GM12878 (cell line): Measurements from ENCODE around the gene GTSF1L. TPM values are rescaled to one million over a fixed set of nuclear protein-coding genes. Genes with fewer than 3 reads are reported as not detected.

ENCODE experiments used
- ATAC-seq: fragments of 200-7000 bp; cut with Tn5 transposase; 3 replicates; pipeline ENCODE4 v1.9.1; 2020; ENCODE audit warnings: mild to moderate bottlenecking, moderate library complexity
- BruUV-seq: library from RNA; stranded (reverse); fragments of 400-500 nt; replicated peaks from 2 replicates; lab custom pipeline; 2021; lab: Mats Ljungman, UMichigan
- CTCF ChIA-PET: fragments of 300-600 bp; sonication (Branson Sonifier 250); formaldehyde crosslinking; extraction: SDS; loops from one replicate; lab custom pipeline; 2021; ENCODE audit warnings: inconsistent platforms; lab: Yijun Ruan, JAX
- POLR2A ChIA-PET: fragments of 350-600 bp; formaldehyde crosslinking; extraction: SDS; loops from one replicate; lab custom pipeline; 2021; ENCODE audit warnings: inconsistent platforms; lab: Charles Lee
- RAD21 ChIA-PET: fragments of 300-600 bp; sonication (Branson Sonifier 250); formaldehyde crosslinking; loops from one replicate; lab custom pipeline; 2023; ENCODE audit warnings: antibody characterized with exemption; ENCODE audit not compliant: unreplicated experiment; lab: Charles Lee
- SMC1A ChIA-PET: fragments of 300-600 bp; sonication (Branson Sonifier 250); formaldehyde crosslinking; loops from one replicate; lab custom pipeline; 2023; ENCODE audit not compliant: unreplicated experiment, uncharacterized antibody; lab: Charles Lee
- DNase-seq: peaks from one replicate; pipeline ENCODE4 v3.0.0-alpha.2; 2011; ENCODE audit warnings: low read depth, low spot score
- FAIRE-seq: peaks from 3 replicates; lab custom pipeline; 2011; peaks lifted over from hg19 to GRCh38; lab: Jason Lieb, UNC
- H2AFZ ChIP-seq: 2 replicates; pipeline ENCODE4 v1.6.0; 2011; ENCODE audit warnings: low read depth, low read length, control low read depth; ENCODE audit not compliant: control insufficient read depth
- H3K27ac ChIP-seq: 2 replicates; pipeline ENCODE4 v1.5.1; 2011; ENCODE audit warnings: control low read depth; ENCODE audit not compliant: control insufficient read depth, insufficient read depth
- H3K27me3 ChIP-seq, 2 experiments: replicated peaks in 1 of 2; 2 replicates each; pipeline versions ENCODE4 v1.6.0 to v1.6.1; 2011; ENCODE audit warnings: low read length in 1 of 2; ENCODE audit not compliant: control insufficient read depth in 2 of 2, insufficient read depth in 2 of 2
- H3K36me3 ChIP-seq, 2 experiments: 2 replicates each; pipeline ENCODE4 v1.5.1; 2011; ENCODE audit warnings: low read length in 1 of 2; ENCODE audit not compliant: control insufficient read depth in 2 of 2, insufficient read depth in 2 of 2
- H3K4me1 ChIP-seq: 2 replicates; pipeline ENCODE4 v1.6.1; 2011; ENCODE audit warnings: mild to moderate bottlenecking, low read length, moderate library complexity, mixed read lengths; ENCODE audit not compliant: control insufficient read depth, insufficient read depth
- H3K4me2 ChIP-seq: 2 replicates; pipeline ENCODE4 v1.6.0; 2011; ENCODE audit warnings: control low read depth; ENCODE audit not compliant: control insufficient read depth, insufficient read depth
- H3K4me3 ChIP-seq: fragments of 200-600 bp; sonication (generic); 2 replicates; pipeline ENCODE4 v1.5.1; 2016
- H3K79me2 ChIP-seq: 2 replicates; pipeline ENCODE4 v1.6.0; 2011; ENCODE audit warnings: low read length; ENCODE audit not compliant: control insufficient read depth, insufficient read depth
- H3K9ac ChIP-seq: 2 replicates; pipeline ENCODE4 v1.8.0; 2011; ENCODE audit warnings: low read length, control low read depth, mixed read lengths; ENCODE audit not compliant: control insufficient read depth, insufficient read depth
- H3K9me3 ChIP-seq: replicated peaks from 3 replicates; pipeline ENCODE4 v1.5.1; 2011; ENCODE audit warnings: mild to moderate bottlenecking, low read length; ENCODE audit not compliant: control insufficient read depth, insufficient read depth
- H4K20me1 ChIP-seq: 2 replicates; pipeline ENCODE4 v1.6.0; 2011; ENCODE audit not compliant: control insufficient read depth, insufficient read depth
- BHLHE40 ChIP-seq, 2 experiments: fragments of 450-650 bp in 1 of 2; IDR thresholded peaks; 2 replicates each; pipeline ENCODE4 v1.6.1; 2011 to 2017; ENCODE audit warnings: low read depth in 2 of 2, borderline replicate concordance in 1 of 2, improper control_type of control experiment in 1 of 2, low read length in 1 of 2, mild to moderate bottlenecking in 1 of 2
- POLR2A ChIP-seq: IDR thresholded peaks from 2 replicates; pipeline ENCODE4 v1.6.1; 2011; ENCODE audit warnings: low read depth, mild to moderate bottlenecking, low read length
- POU2F2 ChIP-seq: IDR thresholded peaks from 3 replicates; pipeline ENCODE4 v1.6.1; 2011; ENCODE audit warnings: low read depth, mild to moderate bottlenecking, low read length, borderline replicate concordance
- RAD21 ChIP-seq: IDR thresholded peaks from 2 replicates; pipeline ENCODE4 v1.6.1; 2011; ENCODE audit warnings: mild to moderate bottlenecking, low read depth, low read length, moderate library complexity; ENCODE audit not compliant: insufficient read depth
- RELA ChIP-seq: fragments of 450-650 bp; IDR thresholded peaks from 2 replicates; pipeline ENCODE4 v1.8.0; 2014; ENCODE audit warnings: borderline replicate concordance; ENCODE audit not compliant: partially characterized antibody
- RUNX3 ChIP-seq: IDR thresholded peaks from 2 replicates; pipeline ENCODE4 v1.6.1; 2012; ENCODE audit warnings: low read length, inconsistent platforms
- SMC3 ChIP-seq: IDR thresholded peaks from 2 replicates; pipeline ENCODE4 v1.6.1; 2011; ENCODE audit warnings: low read length, improper control_type of control experiment, borderline replicate concordance
- SP1 ChIP-seq: IDR thresholded peaks from one replicate; pipeline ENCODE4 v1.6.1; 2011; ENCODE audit warnings: low read depth, low read length
- TAF1 ChIP-seq: IDR thresholded peaks from 2 replicates; pipeline ENCODE4 v1.6.1; 2011; ENCODE audit warnings: mild to moderate bottlenecking, low read depth, low read length, borderline replicate concordance
- TBL1XR1 ChIP-seq: IDR thresholded peaks from 2 replicates; pipeline ENCODE4 v1.6.1; 2012; ENCODE audit warnings: low read depth, low read length, improper control_type of control experiment
- TCF12 ChIP-seq: IDR thresholded peaks from 2 replicates; pipeline ENCODE4 v1.6.1; 2011; ENCODE audit warnings: low read depth, mild to moderate bottlenecking, low read length
- ZNF24 ChIP-seq: fragments of 450-650 bp; IDR thresholded peaks from 2 replicates; pipeline ENCODE4 v1.6.1; 2017; ENCODE audit warnings: antibody characterized with exemption, mild to moderate bottlenecking
- ZNF622 ChIP-seq: fragments of 450-650 bp; IDR thresholded peaks from 2 replicates; pipeline ENCODE4 v1.6.1; 2017; ENCODE audit warnings: mild to moderate bottlenecking, inconsistent platforms
- WGBS: methylation state at CpG from one replicate; pipeline ENCODE4 v1.1.6; 2016; ENCODE audit warnings: low lambda C conversion rate; ENCODE audit not compliant: insufficient replicate concordance, insufficient coverage; ENCODE audit errors: missing lambda C conversion rate; 5-methylcytosine and 5-hydroxymethylcytosine counted together
- in situ Hi-C: fragments of 300-500 bp; cut with MboI; formaldehyde crosslinking; loops from 9 replicates; pipeline ENCODE4 v1.14.3; 2018; ENCODE audit warnings: mixed read lengths
- intact Hi-C: fragments of 100-400 bp; cut with micrococcal nuclease; formaldehyde crosslinking; loops from one replicate; pipeline ENCODE4 v1.14.2; 2022; ENCODE audit not compliant: unreplicated experiment
- polyA plus RNA-seq, 11 experiments: library from polyadenylated mRNA; depleted of rRNA in 4 of 11; unstranded in 6 of 11; stranded (reverse) in 5 of 11; fragments of >200 nt; fragmentation: Nextera tagmentation in 4 of 11; fragmentation: Illumina TruSeq in 1 of 11; extraction: Ambion mirVana in 4 of 11; extraction: Trizol in 1 of 11; gene quantifications; 1 replicate in 1 of 11; 2 replicates in 10 of 11; pipeline versions ENCODE4 v1.2.1 to v1.2.3, GENCODE V29; 2011 to 2016; ENCODE audit warnings: inconsistent platforms in 2 of 11, missing spikeins in 2 of 11, low read depth in 1 of 11
- total RNA-seq, 4 experiments: library from RNA; depleted of rRNA in 3 of 4; stranded (reverse); fragments of >200 nt in 3 of 4; fragmentation: Illumina TruSeq in 1 of 4; extraction: Trizol in 1 of 4; gene quantifications; 2 replicates each; pipeline versions ENCODE4 v1.2.1 to v1.2.3, GENCODE V29; 2013 to 2021
- TF ChIP-seq, protein P1 (sequence below): IDR thresholded peaks from 2 replicates; pipeline ENCODE4 v1.6.1; 2011; ENCODE audit warnings: mild to moderate bottlenecking, low read depth, low read length, moderate library complexity; ENCODE audit not compliant: insufficient replicate concordance
- TF ChIP-seq, protein P2 (sequence below): IDR thresholded peaks from 2 replicates; pipeline ENCODE4 v1.6.1; 2012; ENCODE audit warnings: low read depth, low read length, improper control_type of control experiment
- TF ChIP-seq, protein P3 (sequence below): IDR thresholded peaks from 2 replicates; pipeline ENCODE4 v1.6.1; 2011; ENCODE audit warnings: borderline replicate concordance, low read depth, mild to moderate bottlenecking, moderate library complexity, mixed read lengths, low read length; ENCODE audit not compliant: insufficient read depth; ENCODE audit errors: extremely low read length
- TF ChIP-seq, protein P4 (sequence below): IDR thresholded peaks from 2 replicates; pipeline ENCODE4 v1.6.1; 2012; ENCODE audit warnings: low read depth, low read length, improper control_type of control experiment

The GTSF1L gene
- total and polyA plus RNA-seq, 10 of the 15 experiments (the other 5 are each of a cell fraction or from before 2014, with no cell fraction given), result 0.56 to 2.4 (median 1.3) TPM

DNA sequence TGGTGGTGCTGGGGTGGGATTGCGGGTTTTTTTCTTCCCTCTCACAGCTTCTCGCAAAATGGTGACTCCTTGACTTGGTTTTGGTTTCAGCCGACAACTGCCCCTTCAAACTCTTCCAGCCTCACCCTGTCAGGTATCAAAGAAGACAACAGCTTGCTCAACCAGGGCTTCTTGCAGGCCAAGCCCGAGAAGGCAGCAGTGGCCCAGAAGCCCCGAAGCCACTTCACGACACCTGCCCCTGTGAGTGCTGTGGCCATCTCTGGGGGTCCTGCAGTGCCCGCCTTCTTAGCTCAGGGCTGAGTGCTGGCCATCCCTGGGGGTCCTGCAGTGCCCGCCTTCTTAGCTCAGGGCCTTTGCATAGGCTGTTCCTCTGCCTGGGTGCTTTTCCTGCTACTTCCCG, 11.8 kb downstream of the GTSF1L start (continued):
- TF ChIP-seq, protein P1, sequence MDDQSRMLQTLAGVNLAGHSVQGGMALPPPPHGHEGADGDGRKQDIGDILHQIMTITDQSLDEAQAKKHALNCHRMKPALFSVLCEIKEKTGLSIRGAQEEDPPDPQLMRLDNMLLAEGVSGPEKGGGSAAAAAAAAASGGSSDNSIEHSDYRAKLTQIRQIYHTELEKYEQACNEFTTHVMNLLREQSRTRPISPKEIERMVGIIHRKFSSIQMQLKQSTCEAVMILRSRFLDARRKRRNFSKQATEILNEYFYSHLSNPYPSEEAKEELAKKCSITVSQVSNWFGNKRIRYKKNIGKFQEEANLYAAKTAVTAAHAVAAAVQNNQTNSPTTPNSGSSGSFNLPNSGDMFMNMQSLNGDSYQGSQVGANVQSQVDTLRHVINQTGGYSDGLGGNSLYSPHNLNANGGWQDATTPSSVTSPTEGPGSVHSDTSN, result no peak
- no peak for TF ChIP-seq SP1

DNA sequence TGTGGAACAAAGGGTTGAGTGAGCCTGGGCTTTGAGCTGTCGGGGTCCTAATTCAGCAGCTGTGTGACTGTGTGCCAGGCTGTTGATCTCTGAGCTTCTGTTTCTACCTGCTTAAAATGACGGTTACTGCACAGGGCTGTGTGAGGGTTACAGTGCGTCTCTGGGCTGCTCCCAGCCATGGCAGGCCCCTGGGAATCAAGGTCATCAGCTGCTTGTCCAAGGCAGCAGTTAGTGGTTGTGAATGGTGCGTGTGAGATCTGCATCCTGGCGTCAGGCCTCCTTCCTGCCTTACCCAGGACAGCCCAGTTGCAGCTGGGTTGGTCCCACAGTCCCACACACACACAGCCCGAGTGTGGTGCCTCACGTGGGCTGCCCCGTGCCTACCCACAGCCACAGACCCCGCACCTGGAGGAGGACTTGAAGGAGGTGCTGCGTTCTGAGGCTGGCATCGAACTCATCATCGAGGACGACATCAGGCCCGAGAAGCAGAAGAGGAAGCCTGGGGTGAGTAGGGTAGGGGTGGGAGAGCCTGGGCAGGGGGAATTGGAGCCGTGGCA, 15.6 kb downstream of the GTSF1L start:
- ATAC-seq, result peak; percentile 36

More for the DNA sequence above, 15.6 kb downstream of the GTSF1L start:
- no TSS peak for BruUV-seq
- Histone ChIP-seq H3K27ac (peak overlapping the region; percentile 74), H3K4me1 (peaks cover 30% of the 10 kb centered on the region), H4K20me1 (no peaks in the 10 kb centered on the region), H3K79me2 (peaks cover 3% of the 10 kb centered on the region), H2AFZ (peak overlapping the region; percentile 35), H3K4me2 (peak overlapping the region; percentile 5), H3K36me3 (peaks cover 8 to 40% of the 10 kb centered on the region in 2 experiments; a peak in 3 of 4 replicates), H3K4me3 (no peak overlapping the region), H3K27me3 (no peaks in the 10 kb centered on the region), H3K9me3 (no peaks in the 10 kb centered on the region), H3K9ac (peak overlapping the region; percentile 49)
- in situ Hi-C loops (no loop called here), intact Hi-C loops (no loop called here)
- POLR2A ChIA-PET, result interaction anchor here (0.6 to 1.7 kb wide), 8 partner anchors 10 to 38 kb away, joined by 3 to 6 read pairs (median 4); no protein-coding TSS in a partner anchor
- 44% methylated on average over 15 of the region's 15 CpGs for WGBS
- DNase-seq (no peak), FAIRE-seq (peak; percentile 94)
- CTCF ChIA-PET, result interaction anchor here (0.6 to 2.7 kb wide), 7 partner anchors 11 to 579 kb away, joined by 3 to 15 read pairs (median 4); no protein-coding TSS in a partner anchor
- RAD21 ChIA-PET, result interaction anchor here (0.8 to 1.8 kb wide), 11 partner anchors 11 to 361 kb away, joined by 3 to 8 read pairs (median 4); no protein-coding TSS in a partner anchor
- SMC1A ChIA-PET, result interaction anchor here (0.6 to 1.7 kb wide), 10 partner anchors 11 to 41 kb away, joined by 3 to 12 read pairs (median 4); no protein-coding TSS in a partner anchor
- TF ChIP-seq ZNF24 (no peak), RELA (no peak), BHLHE40 (IDR thresholded peaks at IDR 0.05; ENCODE audit: borderline replicate concordance in 1 of 2, low read depth in 2 of 2, low read length in 1 of 2) (peak in 1 of 2 experiments; percentile 45; a peak in 1 of 4 replicates), TAF1 (no peak), TCF12 (peak; percentile 36; the same call in 1 of the 2 replicates), POU2F2 (no peak), ZNF622 (no peak), RAD21 (no peak), RUNX3 (no peak; the same call in 1 of the 2 replicates), TBL1XR1 (no peak), POLR2A (peak; percentile 49; the same call in 1 of the 2 replicates), SMC3 (no peak)
- TF ChIP-seq, protein P2, sequence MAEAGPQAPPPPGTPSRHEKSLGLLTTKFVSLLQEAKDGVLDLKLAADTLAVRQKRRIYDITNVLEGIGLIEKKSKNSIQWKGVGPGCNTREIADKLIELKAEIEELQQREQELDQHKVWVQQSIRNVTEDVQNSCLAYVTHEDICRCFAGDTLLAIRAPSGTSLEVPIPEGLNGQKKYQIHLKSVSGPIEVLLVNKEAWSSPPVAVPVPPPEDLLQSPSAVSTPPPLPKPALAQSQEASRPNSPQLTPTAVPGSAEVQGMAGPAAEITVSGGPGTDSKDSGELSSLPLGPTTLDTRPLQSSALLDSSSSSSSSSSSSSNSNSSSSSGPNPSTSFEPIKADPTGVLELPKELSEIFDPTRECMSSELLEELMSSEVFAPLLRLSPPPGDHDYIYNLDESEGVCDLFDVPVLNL, result no peak
- TF ChIP-seq, protein P3, sequence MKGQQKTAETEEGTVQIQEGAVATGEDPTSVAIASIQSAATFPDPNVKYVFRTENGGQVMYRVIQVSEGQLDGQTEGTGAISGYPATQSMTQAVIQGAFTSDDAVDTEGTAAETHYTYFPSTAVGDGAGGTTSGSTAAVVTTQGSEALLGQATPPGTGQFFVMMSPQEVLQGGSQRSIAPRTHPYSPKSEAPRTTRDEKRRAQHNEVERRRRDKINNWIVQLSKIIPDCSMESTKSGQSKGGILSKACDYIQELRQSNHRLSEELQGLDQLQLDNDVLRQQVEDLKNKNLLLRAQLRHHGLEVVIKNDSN, result peak; percentile 38
- TF ChIP-seq, protein P4, sequence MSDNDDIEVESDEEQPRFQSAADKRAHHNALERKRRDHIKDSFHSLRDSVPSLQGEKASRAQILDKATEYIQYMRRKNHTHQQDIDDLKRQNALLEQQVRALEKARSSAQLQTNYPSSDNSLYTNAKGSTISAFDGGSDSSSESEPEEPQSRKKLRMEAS, result no peak
